ENCODE measurements around the gene PNLIP.
A peak's percentile ranks its signal among the peaks of the same experiment; 100 is the strongest.

PNLIP gene

DNA sequence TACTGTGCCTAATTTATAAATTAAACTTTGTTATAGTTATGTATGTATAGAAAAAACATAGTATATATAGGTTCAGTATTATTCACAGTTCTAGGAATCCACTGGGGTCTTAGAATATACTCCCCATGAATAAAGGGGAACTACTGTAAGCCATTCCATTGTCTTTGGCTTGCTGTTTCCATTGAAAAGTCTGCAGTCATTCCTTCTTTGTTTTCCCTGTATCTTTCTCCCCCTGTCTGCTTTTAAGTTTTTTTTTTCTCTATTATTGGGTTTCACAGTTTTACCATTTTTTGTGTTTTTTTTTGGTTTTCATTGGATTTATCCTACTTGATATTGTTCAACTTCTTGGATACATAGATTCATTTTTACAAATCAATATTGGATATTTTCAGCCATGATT lies 6.7 kb upstream of the PNLIP start:
- ATAC-seq (ENCODE audit: low read depth) (no peak), DNase-seq (ENCODE audit: low spot score) (no peak)
- Histone ChIP-seq H3K9me3 (ENCODE audit: severe bottlenecking) (peaks cover 2% of the 10 kb centered on the region), H3K27me3 (ENCODE audit: insufficient read depth, poor library complexity, severe bottlenecking) (no peaks in the 10 kb centered on the region), H3K27ac (ENCODE audit: poor library complexity, severe bottlenecking) (peak overlapping the region; percentile 15), H3K36me3 (ENCODE audit: low read depth) (no peaks in the 10 kb centered on the region), H3K4me3 (ENCODE audit: severe bottlenecking) (no peak overlapping the region), H3K4me1 (ENCODE audit: insufficient read depth, poor library complexity, severe bottlenecking) (peaks cover 25% of the 10 kb centered on the region)
- TF ChIP-seq, protein P1, sequence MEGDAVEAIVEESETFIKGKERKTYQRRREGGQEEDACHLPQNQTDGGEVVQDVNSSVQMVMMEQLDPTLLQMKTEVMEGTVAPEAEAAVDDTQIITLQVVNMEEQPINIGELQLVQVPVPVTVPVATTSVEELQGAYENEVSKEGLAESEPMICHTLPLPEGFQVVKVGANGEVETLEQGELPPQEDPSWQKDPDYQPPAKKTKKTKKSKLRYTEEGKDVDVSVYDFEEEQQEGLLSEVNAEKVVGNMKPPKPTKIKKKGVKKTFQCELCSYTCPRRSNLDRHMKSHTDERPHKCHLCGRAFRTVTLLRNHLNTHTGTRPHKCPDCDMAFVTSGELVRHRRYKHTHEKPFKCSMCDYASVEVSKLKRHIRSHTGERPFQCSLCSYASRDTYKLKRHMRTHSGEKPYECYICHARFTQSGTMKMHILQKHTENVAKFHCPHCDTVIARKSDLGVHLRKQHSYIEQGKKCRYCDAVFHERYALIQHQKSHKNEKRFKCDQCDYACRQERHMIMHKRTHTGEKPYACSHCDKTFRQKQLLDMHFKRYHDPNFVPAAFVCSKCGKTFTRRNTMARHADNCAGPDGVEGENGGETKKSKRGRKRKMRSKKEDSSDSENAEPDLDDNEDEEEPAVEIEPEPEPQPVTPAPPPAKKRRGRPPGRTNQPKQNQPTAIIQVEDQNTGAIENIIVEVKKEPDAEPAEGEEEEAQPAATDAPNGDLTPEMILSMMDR (IDR thresholded peaks at IDR 0.05; ENCODE audit: poor library complexity, severe bottlenecking) = no peak

DNA sequence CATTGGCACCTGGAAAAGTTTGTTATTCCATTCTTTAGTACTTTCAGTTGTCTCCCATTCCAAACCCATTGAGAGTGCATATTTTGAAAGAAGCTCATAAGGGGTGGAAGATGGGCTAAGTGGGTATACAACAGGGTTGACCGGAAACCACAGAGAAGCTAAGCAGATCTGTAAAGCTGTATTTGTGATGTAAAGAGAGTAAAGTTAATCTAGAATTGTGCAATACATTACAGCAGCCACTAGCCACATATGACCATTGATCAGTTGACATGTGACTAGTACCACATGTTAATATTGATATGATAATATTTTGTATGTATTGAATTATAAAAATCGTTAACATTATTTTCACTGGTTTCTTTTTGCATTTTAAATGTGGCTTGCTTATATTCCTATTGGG lies 4.9 kb upstream of the PNLIP start:
- H3K4me1 ChIP-seq (ENCODE audit: insufficient read depth, poor library complexity, severe bottlenecking) = peaks cover 25% of the 10 kb centered on the region
- no peak overlapping the region for H3K27ac ChIP-seq (ENCODE audit: poor library complexity, severe bottlenecking)
- H3K4me3 ChIP-seq (ENCODE audit: severe bottlenecking) = no peak overlapping the region
- peaks cover 2% of the 10 kb centered on the region for H3K9me3 ChIP-seq (ENCODE audit: severe bottlenecking)
- H3K36me3 ChIP-seq (ENCODE audit: low read depth) = no peaks in the 10 kb centered on the region
- no peaks in the 10 kb centered on the region for H3K27me3 ChIP-seq (ENCODE audit: insufficient read depth, poor library complexity, severe bottlenecking)
- no peak for ATAC-seq (ENCODE audit: low read depth)
- TF ChIP-seq, protein P1 (IDR thresholded peaks at IDR 0.05; ENCODE audit: poor library complexity, severe bottlenecking) = no peak
- DNase-seq (ENCODE audit: low spot score) = no peak

DNA sequence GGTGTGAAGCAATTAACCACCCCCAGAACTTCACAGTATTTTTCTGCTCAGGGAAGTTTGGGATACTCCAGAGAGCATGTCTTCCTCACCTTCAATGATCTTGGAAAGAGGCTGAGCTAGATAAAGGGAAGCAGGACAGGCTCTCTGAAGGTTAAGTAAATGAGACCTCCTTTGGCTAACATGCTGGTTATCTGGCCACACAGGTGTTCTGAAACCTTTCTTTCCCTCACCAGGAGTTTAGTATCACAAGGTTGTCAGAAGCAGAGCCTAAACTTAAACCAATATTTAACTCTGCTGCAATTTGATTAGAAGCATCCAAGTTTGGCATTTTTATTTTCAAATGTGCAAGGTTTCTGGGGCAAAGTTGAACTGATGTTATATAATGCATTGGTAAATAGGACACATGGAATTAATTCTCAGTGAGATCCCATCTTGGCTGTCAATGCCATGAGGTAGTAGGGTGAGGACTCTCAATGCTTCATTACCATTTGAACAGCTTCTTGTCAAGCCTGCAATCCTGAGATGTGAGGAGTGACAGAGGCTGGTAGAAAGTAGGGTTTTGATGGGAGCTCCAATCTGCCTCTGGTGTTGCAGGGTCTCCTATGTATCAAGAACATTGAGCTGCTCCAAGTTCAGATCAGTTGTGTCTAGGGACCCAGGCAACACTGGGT lies 3.6 kb upstream of the PNLIP start:
- no peak for DNase-seq (ENCODE audit: low spot score)
- Histone ChIP-seq H3K4me1 (ENCODE audit: insufficient read depth, poor library complexity, severe bottlenecking) (peaks cover 17% of the 10 kb centered on the region), H3K27ac (ENCODE audit: poor library complexity, severe bottlenecking) (no peak overlapping the region), H3K4me3 (ENCODE audit: severe bottlenecking) (no peak overlapping the region), H3K36me3 (ENCODE audit: low read depth) (no peaks in the 10 kb centered on the region), H3K27me3 (ENCODE audit: insufficient read depth, poor library complexity, severe bottlenecking) (no peaks in the 10 kb centered on the region), H3K9me3 (ENCODE audit: severe bottlenecking) (peaks cover 2% of the 10 kb centered on the region)
- TF ChIP-seq, protein P1 (IDR thresholded peaks at IDR 0.05; ENCODE audit: poor library complexity, severe bottlenecking) = no peak
- ATAC-seq (ENCODE audit: low read depth) = no peak

DNA sequence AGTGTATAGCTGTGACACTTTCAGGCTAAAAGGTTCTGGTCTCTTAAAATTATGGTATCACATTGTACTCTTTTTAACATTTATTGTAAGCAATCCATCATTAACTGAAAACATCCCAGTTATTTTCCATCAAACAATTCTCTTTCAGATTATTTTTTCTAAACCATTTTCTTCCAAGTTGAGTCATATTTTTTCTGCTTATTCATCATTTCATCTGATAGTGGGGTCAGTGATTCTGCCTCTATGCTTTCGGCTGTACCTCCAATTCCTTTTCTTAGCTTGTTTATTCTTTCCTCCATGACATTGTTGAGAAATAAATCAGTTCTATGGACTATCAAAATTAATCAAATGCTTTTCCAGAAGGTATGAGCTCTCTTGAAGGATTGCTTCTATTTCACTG lies 609 bp upstream of the PNLIP start:
- TF ChIP-seq, protein P1 (IDR thresholded peaks at IDR 0.05; ENCODE audit: poor library complexity, severe bottlenecking) = no peak
- Histone ChIP-seq H3K4me1 (ENCODE audit: insufficient read depth, poor library complexity, severe bottlenecking) (no peaks in the 10 kb centered on the region), H3K4me3 (ENCODE audit: severe bottlenecking) (no peak overlapping the region), H3K9me3 (ENCODE audit: severe bottlenecking) (no peaks in the 10 kb centered on the region), H3K36me3 (ENCODE audit: low read depth) (no peaks in the 10 kb centered on the region), H3K27ac (ENCODE audit: poor library complexity, severe bottlenecking) (no peak overlapping the region), H3K27me3 (ENCODE audit: insufficient read depth, poor library complexity, severe bottlenecking) (no peaks in the 10 kb centered on the region)
- DNase-seq (ENCODE audit: low spot score) (no peak), ATAC-seq (ENCODE audit: low read depth) (no peak)

DNA sequence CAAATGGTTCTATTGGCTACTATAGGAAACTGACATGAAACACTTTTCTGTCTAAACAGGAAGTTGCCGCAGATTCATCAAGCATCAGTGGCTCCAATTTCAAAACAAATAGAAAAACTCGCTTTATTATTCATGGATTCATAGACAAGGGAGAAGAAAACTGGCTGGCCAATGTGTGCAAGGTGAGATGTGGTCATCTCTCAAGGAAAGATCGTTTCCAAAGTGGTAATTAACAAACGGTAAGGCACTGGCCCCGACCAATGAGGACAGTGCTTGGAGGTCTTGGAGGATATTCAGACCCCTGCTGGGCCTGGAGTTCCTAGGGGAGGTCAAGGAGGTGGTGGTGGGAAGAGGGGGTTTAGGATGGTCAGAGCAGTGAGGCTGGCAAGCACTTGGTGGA lies 2.6 kb downstream of the PNLIP start:
- TF ChIP-seq, protein P1 (IDR thresholded peaks at IDR 0.05; ENCODE audit: poor library complexity, severe bottlenecking) = no peak
- H3K27me3 ChIP-seq (ENCODE audit: insufficient read depth, poor library complexity, severe bottlenecking) = no peaks in the 10 kb centered on the region

More for the DNA sequence above, 2.6 kb downstream of the PNLIP start:
- ATAC-seq (ENCODE audit: low read depth) (no peak), DNase-seq (ENCODE audit: low spot score) (no peak)
- Histone ChIP-seq H3K4me3 (ENCODE audit: severe bottlenecking) (no peak overlapping the region), H3K4me1 (ENCODE audit: insufficient read depth, poor library complexity, severe bottlenecking) (no peaks in the 10 kb centered on the region), H3K36me3 (ENCODE audit: low read depth) (no peaks in the 10 kb centered on the region), H3K9me3 (ENCODE audit: severe bottlenecking) (no peaks in the 10 kb centered on the region), H3K27ac (ENCODE audit: poor library complexity, severe bottlenecking) (no peak overlapping the region)
